GM12864 (cell line): ENCODE data around the gene CACNA1D.
A peak's percentile ranks its signal among the peaks of the same experiment; 100 is the strongest.

Source experiments
- DNase-seq: peaks from one replicate; pipeline ENCODE4 v3.0.0-alpha.2; 2011; ENCODE audit warnings: low read depth
- H3K4me3 ChIP-seq: 2 replicates; pipeline ENCODE4 v1.5.1; 2011; ENCODE audit warnings: mild to moderate bottlenecking, low read depth, low read length, control low read depth
- TF ChIP-seq, protein P1 (sequence below): IDR thresholded peaks from 2 replicates; pipeline ENCODE4 v1.5.1; 2011; ENCODE audit warnings: low read depth, mild to moderate bottlenecking, moderate library complexity, low read length, control low read depth, inconsistent platforms; ENCODE audit errors: missing control alignments

Gene CACNA1D

DNA sequence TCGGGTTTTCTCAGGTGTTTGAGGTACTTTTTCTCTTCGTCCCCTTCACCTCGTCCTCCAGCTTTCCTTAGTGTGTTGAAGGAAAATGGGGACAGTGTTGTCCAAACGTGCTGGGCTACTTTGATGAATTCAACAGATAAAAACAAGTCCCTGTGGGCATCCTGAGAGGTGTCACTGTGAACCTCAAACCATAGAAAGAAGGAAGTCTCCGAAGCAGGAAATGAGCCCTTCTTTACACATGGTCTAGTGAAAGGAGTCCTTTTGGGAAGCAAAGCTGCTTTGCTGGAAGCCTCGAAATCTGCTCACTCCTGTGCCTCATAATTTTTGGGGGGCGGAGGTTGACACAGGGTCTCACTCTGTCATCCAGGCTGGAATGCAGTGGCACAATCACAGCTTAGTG lies 362.6 kb downstream of the CACNA1D start:
- no peak overlapping the region for H3K4me3 ChIP-seq
- no peak for DNase-seq
- TF ChIP-seq, protein P1, sequence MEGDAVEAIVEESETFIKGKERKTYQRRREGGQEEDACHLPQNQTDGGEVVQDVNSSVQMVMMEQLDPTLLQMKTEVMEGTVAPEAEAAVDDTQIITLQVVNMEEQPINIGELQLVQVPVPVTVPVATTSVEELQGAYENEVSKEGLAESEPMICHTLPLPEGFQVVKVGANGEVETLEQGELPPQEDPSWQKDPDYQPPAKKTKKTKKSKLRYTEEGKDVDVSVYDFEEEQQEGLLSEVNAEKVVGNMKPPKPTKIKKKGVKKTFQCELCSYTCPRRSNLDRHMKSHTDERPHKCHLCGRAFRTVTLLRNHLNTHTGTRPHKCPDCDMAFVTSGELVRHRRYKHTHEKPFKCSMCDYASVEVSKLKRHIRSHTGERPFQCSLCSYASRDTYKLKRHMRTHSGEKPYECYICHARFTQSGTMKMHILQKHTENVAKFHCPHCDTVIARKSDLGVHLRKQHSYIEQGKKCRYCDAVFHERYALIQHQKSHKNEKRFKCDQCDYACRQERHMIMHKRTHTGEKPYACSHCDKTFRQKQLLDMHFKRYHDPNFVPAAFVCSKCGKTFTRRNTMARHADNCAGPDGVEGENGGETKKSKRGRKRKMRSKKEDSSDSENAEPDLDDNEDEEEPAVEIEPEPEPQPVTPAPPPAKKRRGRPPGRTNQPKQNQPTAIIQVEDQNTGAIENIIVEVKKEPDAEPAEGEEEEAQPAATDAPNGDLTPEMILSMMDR = no peak

DNA sequence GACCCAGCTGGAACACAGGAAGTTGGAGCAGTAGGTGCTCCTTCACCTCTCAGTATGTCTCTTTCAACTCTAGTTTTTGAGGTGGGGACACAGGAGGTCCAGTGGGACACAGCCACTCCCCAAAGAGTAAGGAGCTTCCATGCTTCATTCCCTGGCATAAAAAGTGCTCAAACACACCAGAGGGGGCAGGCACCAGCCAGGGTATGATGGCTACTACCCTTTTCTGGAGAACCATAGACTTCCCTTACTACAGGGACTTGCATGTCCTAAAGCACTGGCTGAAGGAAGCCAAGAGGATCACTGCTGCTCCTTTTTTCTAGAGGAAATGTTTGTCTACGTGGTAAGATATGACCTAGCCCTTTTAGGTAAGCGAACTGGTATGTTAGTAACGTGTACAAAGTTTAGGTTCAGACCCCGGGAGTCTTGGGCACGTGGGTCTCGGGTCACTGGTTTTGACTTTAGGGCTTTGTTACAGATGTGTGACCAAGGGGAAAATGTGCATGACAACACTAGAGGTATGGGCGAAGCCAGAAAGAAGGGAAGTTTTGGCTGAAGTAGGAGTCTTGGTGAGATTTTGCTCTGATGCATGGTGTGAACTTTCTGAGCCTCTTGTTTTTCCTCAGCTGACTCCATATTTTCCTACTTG lies 363.8 kb downstream of the CACNA1D start:
- DNase-seq = no peak
- TF ChIP-seq, protein P1 = peak; percentile 7
- no peak overlapping the region for H3K4me3 ChIP-seq

DNA sequence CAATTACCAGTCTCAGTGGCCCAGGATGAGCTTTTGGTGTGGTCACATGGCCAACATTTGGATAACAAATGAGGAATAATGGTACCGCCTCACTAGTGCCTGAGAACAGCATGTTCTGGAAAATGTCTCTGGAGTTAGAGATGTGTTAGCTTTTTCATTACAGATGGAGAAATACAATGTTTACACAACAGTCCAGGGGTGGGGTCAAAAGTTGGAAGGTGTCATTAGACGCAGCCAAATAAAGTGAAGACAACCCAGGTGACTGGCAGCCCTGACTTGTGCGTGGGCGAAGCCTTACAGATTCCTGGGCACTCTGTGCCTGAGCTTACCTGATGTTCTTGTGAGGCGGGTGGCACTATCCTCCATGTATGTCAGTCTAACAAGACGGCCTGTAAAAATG lies 364.8 kb downstream of the CACNA1D start:
- no peak for DNase-seq
- TF ChIP-seq, protein P1 = no peak
- no peak overlapping the region for H3K4me3 ChIP-seq

DNA sequence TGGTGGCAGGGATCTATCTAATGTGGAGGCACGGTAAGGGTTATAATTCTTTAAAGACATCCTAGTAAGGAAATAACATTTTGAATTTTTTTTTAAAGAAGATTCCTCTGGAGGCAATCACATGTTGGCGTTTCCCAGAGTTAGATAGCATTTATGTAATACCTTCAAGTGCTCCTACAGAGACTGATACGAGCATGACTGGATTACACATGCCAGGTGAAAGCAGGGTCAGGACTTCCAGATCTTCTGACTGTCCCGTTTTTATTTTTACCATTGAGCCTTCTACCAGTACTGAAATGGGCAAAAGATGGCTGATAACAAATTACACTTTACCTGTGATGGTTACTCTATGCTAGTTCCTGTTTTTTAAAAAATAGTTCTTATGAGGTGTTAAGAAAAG lies 365.8 kb downstream of the CACNA1D start:
- no peak overlapping the region for H3K4me3 ChIP-seq
- TF ChIP-seq, protein P1 = no peak
- no peak for DNase-seq

DNA sequence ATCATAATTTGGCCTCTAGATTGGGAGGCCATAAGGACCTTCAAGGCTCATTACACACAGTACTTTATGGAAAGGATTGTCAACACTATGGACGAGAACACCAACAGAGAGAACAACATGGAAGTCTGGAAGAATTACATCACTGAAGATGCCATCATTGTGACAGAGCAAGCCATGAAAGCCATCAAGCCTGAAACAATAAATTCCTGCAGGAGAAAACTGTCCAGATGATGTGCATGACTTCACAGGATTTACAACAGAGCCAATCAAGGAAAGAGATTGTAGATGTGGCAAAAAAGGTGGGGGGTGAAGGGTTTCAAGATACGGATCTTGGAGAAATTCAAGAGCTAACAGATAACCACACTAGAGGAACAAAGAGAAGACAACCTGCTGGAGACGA lies 367.8 kb downstream of the CACNA1D start:
- DNase-seq = no peak

DNA sequence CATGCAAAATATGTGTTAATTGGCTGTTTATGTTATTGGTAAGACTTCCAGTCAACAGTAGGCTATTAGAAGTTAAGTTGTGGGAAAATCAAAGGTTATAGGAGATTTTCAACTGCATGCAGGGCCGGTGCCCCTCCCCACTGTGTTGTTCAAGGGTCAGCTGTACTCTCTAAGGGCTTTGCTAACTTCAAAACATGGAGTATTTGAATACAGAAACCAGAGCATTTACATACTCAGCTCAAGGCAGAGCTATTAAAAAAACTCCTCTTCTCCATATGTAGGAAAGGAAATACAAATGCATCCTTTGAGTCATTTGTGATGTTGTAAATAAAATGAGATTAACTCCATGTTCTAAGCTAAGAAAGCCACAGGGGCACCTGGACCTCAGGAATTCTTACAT lies 368.7 kb downstream of the CACNA1D start:
- DNase-seq = no peak
- TF ChIP-seq, protein P1 = no peak
- H3K4me3 ChIP-seq = no peak overlapping the region

More for the DNA sequence above, 367.8 kb downstream of the CACNA1D start:
- TF ChIP-seq, protein P1 = no peak
- H3K4me3 ChIP-seq = no peak overlapping the region
